Activated naive CD4-positive, alpha-beta T cell treated with anti-CD3 and anti-CD28 coated beads, Interleukin-2, amount 50 U/mL, for 72 hours (primary cell): Measurements from ENCODE around the gene LY6G5B. TPM values are rescaled to one million over a fixed set of nuclear protein-coding genes. Genes with fewer than 3 reads are reported as not detected.
A peak's percentile ranks its signal among the peaks of the same experiment; 100 is the strongest.

ENCODE experiments used
- ATAC-seq, 2 donors: fragments of 150-1000 bp; cut with Tn5 transposase; 2 replicates each; pipeline ENCODE4 v1.10.0; 2021; ENCODE audit warnings: mild to moderate bottlenecking in 2 of 2, moderate library complexity in 2 of 2
- DNase-seq, 2 donors: peaks; one replicate each; pipeline ENCODE4 v3.0.0; 2021 to 2022; ENCODE audit warnings: low spot score in 2 of 2
- H3K27ac Mint-ChIP-seq, 2 donors: one replicate each; pipeline ENCODE4 v1.8.0; 2022; ENCODE audit warnings: mild to moderate bottlenecking in 2 of 2, mixed read lengths in 2 of 2
- H3K36me3 Mint-ChIP-seq, 2 donors: one replicate each; pipeline ENCODE4 v1.8.0; 2022; ENCODE audit warnings: mixed read lengths in 2 of 2
- H3K9me3 Mint-ChIP-seq, 2 donors: one replicate each; pipeline ENCODE4 v1.8.0; 2022; ENCODE audit warnings: mixed read lengths in 2 of 2
- total RNA-seq, 2 donors: library from RNA; stranded (reverse); gene quantifications; one replicate each; pipeline ENCODE4 v1.2.3, GENCODE V29; 2022

Gene LY6G5B
- total RNA-seq, 2 donors from 2014 or later, result 23.4 to 26.5 TPM

- H3K36me3 Mint-ChIP-seq, result peaks cover 22 to 45% of the 10 kb centered on the region in 2 donors
Observed at GRCh38 chr6:31657406-31658157, 12.2 kb upstream of the LY6G5B start.

GRCh38 chr6:31658158-31658688 is 11.6 kb upstream of the LY6G5B start:
- ATAC-seq, result no peak
- no peak for DNase-seq
- H3K27ac Mint-ChIP-seq, result peak overlapping the region; percentile 56 to 94
- H3K9me3 Mint-ChIP-seq, result no peaks in the 10 kb centered on the region
- H3K36me3 Mint-ChIP-seq, result peaks cover 21 to 43% of the 10 kb centered on the region in 2 donors

More at GRCh38 chr6:31657406-31658157, 12.2 kb upstream of the LY6G5B start:
- no peaks in the 10 kb centered on the region for H3K9me3 Mint-ChIP-seq
- H3K27ac Mint-ChIP-seq, result peak overlapping the region; percentile 4 to 94
- no peak for DNase-seq
- no peak for ATAC-seq

- DNase-seq (no peak), ATAC-seq (no peak)
- Mint-ChIP-seq H3K27ac (peak overlapping the region; percentile 93 to 94), H3K9me3 (no peaks in the 10 kb centered on the region), H3K36me3 (peaks cover 30 to 52% of the 10 kb centered on the region in 2 donors)
Observed at GRCh38 chr6:31658983-31659648, 10.7 kb upstream of the LY6G5B start.

DNA sequence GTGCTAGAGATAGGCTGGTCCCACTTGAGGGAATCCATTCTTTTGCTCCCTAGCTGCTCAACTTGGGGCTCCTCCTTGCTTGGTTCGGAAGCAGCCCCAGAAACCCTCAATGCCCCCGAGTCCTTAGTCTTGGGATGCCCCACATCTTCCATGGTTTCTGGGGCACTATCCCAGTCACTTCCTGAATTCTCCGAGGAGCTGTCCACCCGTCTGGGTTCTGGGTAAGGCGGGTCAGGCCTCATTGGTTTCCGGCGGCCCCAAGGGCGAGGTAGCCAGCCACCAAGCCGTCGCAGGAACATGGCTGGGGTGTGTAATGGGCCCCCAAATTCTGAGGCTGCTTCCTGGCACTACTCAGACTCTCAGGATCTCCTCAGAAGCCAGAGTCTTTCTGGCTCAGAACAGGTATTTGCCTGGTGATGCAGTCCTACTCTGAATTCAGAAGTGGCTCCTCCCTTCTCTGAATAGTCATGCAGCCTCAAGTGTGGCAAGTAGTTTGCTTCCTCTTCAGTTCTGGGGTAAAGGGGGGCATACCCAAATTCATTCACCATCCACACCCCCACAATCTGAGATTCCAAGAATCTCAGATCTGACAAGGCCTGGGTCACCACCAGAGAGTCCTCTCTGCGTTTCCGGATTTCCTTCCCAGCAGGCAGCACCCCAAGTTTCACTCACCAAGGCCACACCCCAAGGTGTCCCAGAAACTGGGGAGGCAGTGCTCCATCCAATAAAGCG is 10.0 kb upstream of the LY6G5B start:
- Mint-ChIP-seq H3K36me3 (peaks cover 37 to 59% of the 10 kb centered on the region in 2 donors), H3K27ac (peak overlapping the region; percentile 93 to 94), H3K9me3 (no peaks in the 10 kb centered on the region)
- DNase-seq (peak; percentile 38 to 69), ATAC-seq (peak; percentile 47 to 63)

GRCh38 chr6:31660381-31661261 is 9.2 kb upstream of the LY6G5B start, which contains the start of gene C6orf47:
TSS of gene C6orf47 (minus strand) at chr6:31660778. CDS start at chr6:31659947, 831 bp downstream.
- peak; percentile 64 to 70 for ATAC-seq
- peak; percentile 72 to 74 for DNase-seq
- no peaks in the 10 kb centered on the region for H3K9me3 Mint-ChIP-seq
- peak within 1 kb of the TSS; percentile 93 to 94 for H3K27ac Mint-ChIP-seq
- H3K36me3 Mint-ChIP-seq, result peaks cover 40 to 58% of the 10 kb centered on the region in 2 donors

DNA sequence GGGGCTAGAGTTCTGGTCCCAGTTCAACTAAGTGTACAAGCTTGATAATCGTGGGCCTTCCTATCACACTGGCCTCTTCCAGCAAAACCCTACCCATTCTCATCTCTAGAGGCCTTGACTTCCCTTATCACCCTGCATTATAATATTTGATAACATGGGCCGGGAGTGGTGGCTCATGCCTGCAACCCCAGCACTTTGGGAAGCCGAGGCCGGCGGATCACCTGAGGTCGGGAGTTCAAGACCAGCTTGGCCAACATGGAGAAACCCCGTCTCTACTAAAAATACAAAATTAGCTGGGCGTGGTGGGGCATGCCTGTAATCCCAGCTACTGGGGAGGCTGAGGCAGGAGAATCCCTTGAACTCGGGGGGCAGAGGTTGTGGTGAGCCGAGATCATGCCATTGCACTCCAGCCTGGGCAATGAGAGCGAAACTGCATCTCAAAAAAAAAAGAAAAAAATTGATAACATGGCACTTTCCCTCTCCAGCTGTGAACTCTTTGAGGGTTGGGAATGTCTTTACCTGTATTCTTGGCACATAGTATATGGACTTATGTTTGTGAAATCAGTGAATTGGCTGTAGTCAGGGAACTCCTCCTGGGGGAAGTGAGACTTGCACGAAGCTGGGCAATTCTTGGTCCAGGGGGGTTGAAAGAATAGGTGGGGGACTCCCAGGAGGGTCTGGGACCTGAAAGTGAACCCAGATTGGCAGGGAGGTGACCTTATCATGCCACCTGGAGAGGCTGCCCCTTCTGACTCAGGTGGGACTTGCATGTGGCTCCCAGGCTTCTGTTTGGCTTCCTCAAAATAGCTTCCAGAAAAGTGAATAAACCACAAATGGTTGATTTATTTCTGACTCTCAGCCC is 8.3 kb upstream of the LY6G5B start:
- H3K36me3 Mint-ChIP-seq, result peaks cover 49 to 58% of the 10 kb centered on the region in 2 donors

GRCh38 chr6:31662124-31662723 is 7.6 kb upstream of the LY6G5B start:
- ATAC-seq (no peak), DNase-seq (no peak)
- peak overlapping the region; percentile 20 to 92 for H3K27ac Mint-ChIP-seq
- H3K9me3 Mint-ChIP-seq, result no peaks in the 10 kb centered on the region
- H3K36me3 Mint-ChIP-seq, result peaks cover 55 to 56% of the 10 kb centered on the region in 2 donors

More for the DNA sequence above, 8.3 kb upstream of the LY6G5B start:
- DNase-seq, result no peak
- ATAC-seq, result no peak
- Mint-ChIP-seq H3K27ac (peak overlapping the region; percentile 74 to 94), H3K9me3 (no peaks in the 10 kb centered on the region)

GRCh38 chr6:31663126-31663960 is 6.4 kb upstream of the LY6G5B start:
- H3K9me3 Mint-ChIP-seq, result no peaks in the 10 kb centered on the region
- H3K36me3 Mint-ChIP-seq, result peaks cover 60 to 65% of the 10 kb centered on the region in 2 donors
- no peak for DNase-seq
- H3K27ac Mint-ChIP-seq, result peak overlapping the region; percentile 94 to 99
- no peak for ATAC-seq

DNA sequence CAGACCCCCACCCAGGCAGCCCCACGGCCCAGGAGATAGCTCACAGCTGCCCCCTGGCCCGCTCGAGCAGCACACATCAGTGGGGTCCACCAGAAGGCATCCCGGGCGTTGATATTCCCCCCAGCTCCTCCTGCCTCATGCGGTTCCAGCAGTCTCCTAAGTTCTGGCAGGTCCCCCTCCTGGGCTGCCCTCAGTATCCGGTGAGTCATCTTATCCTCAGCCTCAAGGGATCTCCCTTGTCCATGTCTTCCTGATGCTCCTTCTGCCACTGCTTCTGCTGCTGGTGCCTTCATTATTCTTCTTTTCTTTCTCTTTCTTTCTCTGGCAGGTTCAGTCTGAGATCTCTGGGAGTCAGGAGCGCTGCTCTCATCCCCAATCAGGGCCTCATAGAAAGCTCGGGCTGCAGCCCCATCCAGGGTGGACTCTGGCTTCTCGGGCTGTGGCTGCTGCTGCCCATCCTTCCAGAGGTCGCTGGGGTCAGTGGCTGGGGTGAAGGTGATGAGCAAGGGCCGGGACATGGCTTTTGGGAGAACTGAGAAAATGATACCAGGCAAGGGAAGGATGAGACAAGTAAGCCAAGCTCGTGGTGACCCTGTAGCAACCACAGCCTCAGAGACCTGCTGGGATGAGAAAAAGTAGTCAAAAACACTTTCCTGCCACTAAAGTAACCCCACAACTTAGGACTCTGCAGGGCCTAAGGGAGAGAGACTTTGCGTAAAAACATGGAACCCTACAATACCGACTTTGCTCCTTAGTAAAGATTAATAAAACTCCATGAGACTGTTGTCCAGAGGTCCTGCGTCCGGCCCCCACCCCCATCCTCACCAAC is 5.6 kb upstream of the LY6G5B start:
- H3K27ac Mint-ChIP-seq, result peak overlapping the region; percentile 94 to 99
- H3K9me3 Mint-ChIP-seq, result no peaks in the 10 kb centered on the region
- peaks cover 55 to 64% of the 10 kb centered on the region in 2 donors for H3K36me3 Mint-ChIP-seq
- DNase-seq, result no peak
- no peak for ATAC-seq

GRCh38 chr6:31664790-31665500 is 4.8 kb upstream of the LY6G5B start, which contains the start of gene GPANK1:
TSS of gene GPANK1 (minus strand) at chr6:31664997. CDS start at chr6:31664478, 519 bp downstream.
- no peaks in the 10 kb centered on the region for H3K9me3 Mint-ChIP-seq
- peak within 1 kb of the TSS; percentile 94 to 99 for H3K27ac Mint-ChIP-seq
- H3K36me3 Mint-ChIP-seq, result peaks cover 48 to 56% of the 10 kb centered on the region in 2 donors
- peak; percentile 30 to 46 for ATAC-seq
- peak; percentile 81 to 85 for DNase-seq

DNA sequence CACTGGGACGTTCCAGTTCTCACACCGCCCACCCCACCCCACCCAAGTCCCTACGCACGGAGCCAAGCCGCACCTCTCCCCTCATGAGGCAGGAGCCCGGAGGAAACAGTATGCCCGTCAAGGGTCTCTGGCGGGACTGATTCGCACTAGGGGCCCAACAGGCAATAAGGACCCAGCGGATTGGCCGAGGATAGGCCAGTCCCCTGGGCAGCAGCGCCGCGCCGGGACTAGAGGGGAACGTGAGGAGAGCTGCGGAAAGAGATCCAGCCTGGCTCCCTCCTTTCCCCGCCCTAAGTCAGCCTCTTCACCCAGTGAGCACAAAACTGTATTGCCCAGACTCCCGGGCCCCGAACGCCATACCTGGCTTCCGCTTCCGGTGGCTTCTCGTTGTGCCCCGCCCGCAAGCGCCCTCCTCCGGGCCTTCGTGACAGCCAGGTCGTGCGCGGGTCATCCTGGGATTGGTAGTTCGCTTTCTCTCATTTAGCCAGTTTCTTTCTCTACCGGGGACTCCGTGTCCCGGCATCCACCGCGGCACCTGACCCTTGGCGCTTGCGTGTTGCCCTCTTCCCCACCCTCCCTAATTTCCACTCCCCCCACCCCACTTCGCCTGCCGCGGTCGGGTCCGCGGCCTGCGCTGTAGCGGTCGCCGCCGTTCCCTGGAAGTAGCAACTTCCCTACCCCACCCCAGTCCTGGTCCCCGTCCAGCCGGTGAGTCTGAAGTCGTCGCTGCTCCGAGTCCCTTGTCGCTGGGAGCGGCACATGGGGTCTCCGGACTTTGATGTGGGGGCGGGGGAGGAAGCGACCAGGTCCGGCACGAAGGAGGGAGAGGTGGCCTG is 4.1 kb upstream of the LY6G5B start, which contains the start of gene CSNK2B:
TSS of gene CSNK2B (plus strand) at position 580 of the 836 bp plus-strand sequence. CDS start 752 bp downstream, outside the sequence.
- ATAC-seq (peak; percentile 87 to 91), DNase-seq (peak; percentile 95 to 97)
- Mint-ChIP-seq H3K27ac (peak within 1 kb of the TSS; percentile 94 to 99), H3K36me3 (peaks cover 45 to 52% of the 10 kb centered on the region in 2 donors), H3K9me3 (no peaks in the 10 kb centered on the region)
